Jurkat, Clone E6-1 (cell line): Measurements from ENCODE around the gene CCDC97.

Experiments used
- DNase-seq: peaks from one replicate; pipeline ENCODE4 v3.0.0-alpha.2; 2011; ENCODE audit warnings: low read depth, low spot score
- H3K4me3 ChIP-seq: 2 replicates; pipeline ENCODE4 v1.5.1; 2011; ENCODE audit warnings: mild to moderate bottlenecking, low read length, control low read depth, moderate library complexity

CCDC97 gene

GRCh38 chr19:41316306-41316920 lies 6.4 kb downstream of the CCDC97 start:
- no peak overlapping the region for H3K4me3 ChIP-seq
- no peak for DNase-seq

- DNase-seq: no peak
- H3K4me3 ChIP-seq: no peak overlapping the region
These were observed 8.9 kb downstream of the CCDC97 start for GRCh38 chr19:41318696-41319499.

GRCh38 chr19:41319500-41320184 lies 9.7 kb downstream of the CCDC97 start:
- DNase-seq: no peak
- no peak overlapping the region for H3K4me3 ChIP-seq

- no peak for DNase-seq
- H3K4me3 ChIP-seq: no peak overlapping the region
These were observed 10.2 kb downstream of the CCDC97 start for GRCh38 chr19:41320185-41320518.

- no peak for DNase-seq
- H3K4me3 ChIP-seq: no peak overlapping the region
These were observed 10.6 kb downstream of the CCDC97 start for GRCh38 chr19:41320568-41320967.

GRCh38 chr19:41321204-41321599 lies 11.2 kb downstream of the CCDC97 start:
- no peak for DNase-seq

GRCh38 chr19:41321600-41322270 lies 11.8 kb downstream of the CCDC97 start:
- DNase-seq: no peak
- no peak overlapping the region for H3K4me3 ChIP-seq

More at GRCh38 chr19:41321204-41321599, 11.2 kb downstream of the CCDC97 start:
- no peak overlapping the region for H3K4me3 ChIP-seq

- DNase-seq: no peak
- H3K4me3 ChIP-seq: no peak overlapping the region
These were observed 12.5 kb downstream of the CCDC97 start for GRCh38 chr19:41322451-41322850.

- no peak for DNase-seq
- H3K4me3 ChIP-seq: no peak overlapping the region
These were observed 13.1 kb downstream of the CCDC97 start for GRCh38 chr19:41323023-41323422.

GRCh38 chr19:41323430-41324125 lies 13.6 kb downstream of the CCDC97 start:
- no peak overlapping the region for H3K4me3 ChIP-seq
- no peak for DNase-seq

GRCh38 chr19:41324231-41324702 lies 14.3 kb downstream of the CCDC97 start:
- no peak overlapping the region for H3K4me3 ChIP-seq
- DNase-seq: no peak

- DNase-seq: no peak
- H3K4me3 ChIP-seq: no peak overlapping the region
These were observed 15.1 kb downstream of the CCDC97 start for GRCh38 chr19:41324921-41325639.

GRCh38 chr19:41325640-41325946 lies 15.6 kb downstream of the CCDC97 start:
- H3K4me3 ChIP-seq: no peak overlapping the region
- no peak for DNase-seq

- no peak overlapping the region for H3K4me3 ChIP-seq
- no peak for DNase-seq
These were observed 16.2 kb downstream of the CCDC97 start for GRCh38 chr19:41325947-41326706.

GRCh38 chr19:41327076-41327575 lies 17.2 kb downstream of the CCDC97 start:
- no peak overlapping the region for H3K4me3 ChIP-seq

GRCh38 chr19:41327576-41328156 lies 17.7 kb downstream of the CCDC97 start:
- no peak overlapping the region for H3K4me3 ChIP-seq
- no peak for DNase-seq

More at GRCh38 chr19:41327076-41327575, 17.2 kb downstream of the CCDC97 start:
- DNase-seq: no peak

GRCh38 chr19:41328157-41328841 lies 18.3 kb downstream of the CCDC97 start:
- DNase-seq: no peak
- no peak overlapping the region for H3K4me3 ChIP-seq
